Smooth muscle cell of the coronary artery (primary cell): ENCODE measurements around the gene ZNF445. TPM values are rescaled to one million over a fixed set of nuclear protein-coding genes. Genes with fewer than 3 reads are reported as not detected.

Source experiments
- total RNA-seq: library from RNA; depleted of rRNA; stranded (reverse); fragments of >200 nt; gene quantifications from 2 replicates; pipeline ENCODE4 v1.2.3, GENCODE V29; 2014; ENCODE audit warnings: low replicate concordance

The ZNF445 gene
- total RNA-seq: 6.9 and 9.1 TPM in 2 replicates

DNA sequence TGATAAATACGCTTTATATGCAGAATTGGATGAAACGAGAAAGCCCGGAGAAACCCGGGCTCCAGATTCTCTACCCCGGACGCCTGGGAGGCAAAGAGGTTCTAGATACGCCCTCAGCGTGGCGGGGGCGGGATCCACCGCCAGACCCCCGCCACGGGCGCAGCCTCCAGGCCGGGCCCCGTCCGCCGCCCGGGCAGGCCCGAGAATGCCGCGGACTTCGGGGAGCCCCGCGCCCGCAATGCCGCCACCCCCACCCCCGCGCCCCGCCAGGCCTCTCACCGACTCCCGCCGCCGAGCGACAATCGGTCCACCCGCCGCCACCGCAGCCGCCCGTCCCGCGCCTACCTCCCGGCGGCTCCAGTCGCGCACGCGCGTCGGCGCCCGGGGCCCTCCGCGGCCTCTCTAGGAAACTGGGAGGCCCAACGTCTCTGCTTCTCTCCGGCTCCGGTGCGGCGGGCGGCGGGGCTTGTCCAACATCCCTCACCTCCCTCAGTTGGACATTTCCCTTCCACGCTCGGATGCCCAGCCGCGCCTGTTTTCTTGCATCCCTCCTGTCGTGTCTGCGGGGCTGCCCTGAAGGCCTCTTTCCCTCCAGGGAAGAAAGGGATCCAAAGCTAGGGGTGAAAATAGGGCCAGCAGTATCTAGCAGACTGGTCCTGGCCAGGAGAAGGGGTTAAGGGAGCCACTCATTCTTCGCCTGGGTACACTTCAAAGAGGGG, at the start of gene ZNF445:
ZNF445 (minus strand) TSS at position 359 of the 719 bp plus-strand sequence. CDS start 22,121 bp downstream, outside the sequence.

Other genes with a start within 250 kb of the ZNF445 start
- gene TOPAZ1, start 235.8 kb downstream of the ZNF445 start, total RNA-seq: not detected in 2 replicates
- gene TCAIM, start 138.9 kb downstream of the ZNF445 start, total RNA-seq: 10.8 and 14.5 TPM in 2 replicates
- gene ZKSCAN7, start 77.5 kb upstream of the ZNF445 start, total RNA-seq: 4.6 and 8.3 TPM in 2 replicates
- 0.59 and 1.9 TPM in 2 replicates for gene ZNF660, start 107.3 kb upstream of the ZNF445 start, total RNA-seq
- 8.4 and 15.8 TPM in 2 replicates for gene ZNF197, start 147.4 kb upstream of the ZNF445 start, total RNA-seq
- 3.4 and 10.6 TPM in 2 replicates for gene ZNF35, start 171.1 kb upstream of the ZNF445 start, total RNA-seq
- 3.0 and 3.9 TPM in 2 replicates for gene ZNF502, start 235.0 kb upstream of the ZNF445 start, total RNA-seq